ENCODE measurements around the gene FOXP1.

DNA sequence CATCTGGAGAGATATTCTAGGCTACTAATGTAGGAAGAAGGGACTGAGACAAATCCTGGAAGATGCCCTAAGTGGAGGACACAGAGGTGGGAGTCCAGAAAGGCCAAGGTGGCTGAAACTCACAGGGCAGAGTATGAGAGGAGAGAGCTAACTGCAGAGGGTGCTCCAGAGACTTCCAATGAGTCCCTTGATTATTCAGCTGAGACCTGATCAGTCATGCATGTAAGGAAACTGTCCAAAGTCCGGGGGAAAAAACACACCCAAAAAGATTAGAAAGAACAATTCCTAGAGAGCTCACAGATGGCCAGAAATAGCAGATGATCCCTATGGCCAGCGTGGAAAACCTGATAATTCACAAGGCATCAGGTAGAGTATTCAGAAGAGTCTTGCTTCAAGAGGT lies 18.7 kb upstream of the FOXP1 start:
- TF ChIP-seq, protein P1, sequence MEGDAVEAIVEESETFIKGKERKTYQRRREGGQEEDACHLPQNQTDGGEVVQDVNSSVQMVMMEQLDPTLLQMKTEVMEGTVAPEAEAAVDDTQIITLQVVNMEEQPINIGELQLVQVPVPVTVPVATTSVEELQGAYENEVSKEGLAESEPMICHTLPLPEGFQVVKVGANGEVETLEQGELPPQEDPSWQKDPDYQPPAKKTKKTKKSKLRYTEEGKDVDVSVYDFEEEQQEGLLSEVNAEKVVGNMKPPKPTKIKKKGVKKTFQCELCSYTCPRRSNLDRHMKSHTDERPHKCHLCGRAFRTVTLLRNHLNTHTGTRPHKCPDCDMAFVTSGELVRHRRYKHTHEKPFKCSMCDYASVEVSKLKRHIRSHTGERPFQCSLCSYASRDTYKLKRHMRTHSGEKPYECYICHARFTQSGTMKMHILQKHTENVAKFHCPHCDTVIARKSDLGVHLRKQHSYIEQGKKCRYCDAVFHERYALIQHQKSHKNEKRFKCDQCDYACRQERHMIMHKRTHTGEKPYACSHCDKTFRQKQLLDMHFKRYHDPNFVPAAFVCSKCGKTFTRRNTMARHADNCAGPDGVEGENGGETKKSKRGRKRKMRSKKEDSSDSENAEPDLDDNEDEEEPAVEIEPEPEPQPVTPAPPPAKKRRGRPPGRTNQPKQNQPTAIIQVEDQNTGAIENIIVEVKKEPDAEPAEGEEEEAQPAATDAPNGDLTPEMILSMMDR (IDR thresholded peaks at IDR 0.05), result no peak
- TF ChIP-seq POLR2A (IDR thresholded peaks at IDR 0.05), result no peak
